ENCODE results near the gene SLC25A14.

GRCh38 chrX:130376077-130376476, 36.4 kb downstream of the SLC25A14 start:
- TF ChIP-seq EP300 (IDR thresholded peaks at IDR 0.05) (no peak), POLR2A (IDR thresholded peaks at IDR 0.05) (no peak)

Data from gastroesophageal sphincter (tissue), 2 donors.